OCI-LY7 (cell line): ENCODE data around the gene CHRNA4. TPM values are rescaled to one million over a fixed set of nuclear protein-coding genes. Genes with fewer than 3 reads are reported as not detected.

ENCODE experiments used
- BruUV-seq: library from RNA; stranded (reverse); fragments of 400-500 nt; replicated peaks from 2 replicates; lab custom pipeline; 2021; lab: Mats Ljungman, UMichigan
- CTCF ChIA-PET: fragments of 300-600 bp; sonication (Branson Sonifier 250); formaldehyde crosslinking; loops from one replicate; lab custom pipeline; 2022; ENCODE audit warnings: antibody characterized with exemption; ENCODE audit not compliant: unreplicated experiment; lab: Charles Lee
- POLR2A ChIA-PET: fragments of 300-600 bp; sonication (Branson Sonifier 250); formaldehyde crosslinking; loops from one replicate; lab custom pipeline; 2022; ENCODE audit warnings: antibody characterized with exemption; lab: Charles Lee
- DNase-seq: peaks from one replicate; pipeline ENCODE4 v3.0.0-alpha.2; 2015; ENCODE audit warnings: low spot score
- H2AFZ ChIP-seq: fragments of 200-600 bp; sonication (generic), shearing (Covaris generic); 2 replicates; pipeline ENCODE4 v1.6.1; 2014; ENCODE audit warnings: mild to moderate bottlenecking, antibody characterized with exemption, low read length, moderate library complexity
- H3K27ac ChIP-seq: fragments of 200-600 bp; sonication (generic); 2 replicates; pipeline ENCODE4 v1.5.1; 2014; ENCODE audit warnings: mixed run types, low read depth, mild to moderate bottlenecking, moderate library complexity, low read length, inconsistent platforms; ENCODE audit not compliant: poor library complexity, severe bottlenecking
- H3K36me3 ChIP-seq: fragments of 200-600 bp; sonication (generic); 2 replicates; pipeline ENCODE4 v1.6.1; 2014; ENCODE audit warnings: mild to moderate bottlenecking, antibody characterized with exemption, low read length, moderate library complexity, mixed read lengths; ENCODE audit not compliant: insufficient read depth
- H3K4me1 ChIP-seq: fragments of 200-600 bp; sonication (generic); 2 replicates; pipeline ENCODE4 v1.5.1; 2014; ENCODE audit warnings: mild to moderate bottlenecking, low read length; ENCODE audit not compliant: insufficient read depth, poor library complexity, severe bottlenecking
- H3K4me2 ChIP-seq: fragments of 200-600 bp; sonication (generic); 2 replicates; pipeline ENCODE4 v1.6.1; 2014; ENCODE audit warnings: mild to moderate bottlenecking, low read length
- H3K4me3 ChIP-seq: fragments of 200-600 bp; sonication (generic); 2 replicates; pipeline ENCODE4 v1.5.1; 2014; ENCODE audit warnings: mild to moderate bottlenecking, low read depth, low read length; ENCODE audit not compliant: poor library complexity, severe bottlenecking
- H3K79me2 ChIP-seq: fragments of 200-600 bp; sonication (generic); 2 replicates; pipeline ENCODE4 v1.6.1; 2016; ENCODE audit warnings: low read depth, mild to moderate bottlenecking, low read length, moderate library complexity, mixed read lengths; ENCODE audit not compliant: insufficient read depth
- H3K9me2 ChIP-seq: fragments of 200-600 bp; sonication (generic); 2 replicates; pipeline ENCODE4 v1.6.1; 2016; ENCODE audit warnings: mild to moderate bottlenecking, low read length, mixed read lengths; ENCODE audit not compliant: insufficient read depth
- H3K9me3 ChIP-seq: fragments of 200-600 bp; sonication (generic); 2 replicates; pipeline ENCODE4 v1.6.1; 2014; ENCODE audit warnings: mild to moderate bottlenecking, mixed run types, low read length, mixed read lengths
- H4K20me1 ChIP-seq: fragments of 200-600 bp; sonication (generic); 2 replicates; pipeline ENCODE4 v1.6.1; 2014; ENCODE audit warnings: mild to moderate bottlenecking, antibody characterized with exemption, low read length, moderate library complexity, mixed read lengths; ENCODE audit not compliant: insufficient read depth
- CTCF ChIP-seq: fragments of 200-600 bp; sonication (generic); conservative IDR thresholded peaks from 2 replicates; pipeline ENCODE4 v1.5.1; 2014; ENCODE audit warnings: mild to moderate bottlenecking, antibody characterized with exemption, low read length, moderate library complexity, mixed read lengths
- EZH2phosphoT487 ChIP-seq: fragments of 200-600 bp; sonication (generic); IDR thresholded peaks from 2 replicates; pipeline ENCODE4 v1.6.1; 2018; ENCODE audit warnings: low read depth, borderline replicate concordance, mild to moderate bottlenecking, mixed run types, antibody characterized with exemption, low read length, moderate library complexity, mixed read lengths
- intact Hi-C: fragments of 100-400 bp; cut with micrococcal nuclease; formaldehyde crosslinking; loops from one replicate; pipeline ENCODE4 v1.10.0; 2022; ENCODE audit not compliant: unreplicated experiment
- total RNA-seq, 2 experiments: library from RNA; depleted of rRNA in 1 of 2; stranded (reverse); fragments of >200 nt in 1 of 2; shearing (Covaris generic) in 1 of 2; gene quantifications; 2 replicates each; pipeline ENCODE4 v1.2.3, GENCODE V29; 2014 to 2022

CHRNA4 gene
- total RNA-seq, 2 experiments from 2014 or later = not detected

GRCh38 chr20:63298731-63299312 is 62.3 kb downstream of the CHRNA4 start:
- H4K20me1 ChIP-seq = no peaks in the 10 kb centered on the region
- H3K4me2 ChIP-seq = no peak overlapping the region
- H3K79me2 ChIP-seq = no peaks in the 10 kb centered on the region
- TF ChIP-seq CTCF (no peak), EZH2phosphoT487 (no peak)
- H3K27ac ChIP-seq = no peak overlapping the region
- H2AFZ ChIP-seq = no peak overlapping the region
- intact Hi-C loops = no loop called here
- DNase-seq = no peak
- ChIA-PET POLR2A (no interaction called here), CTCF (no interaction called here)
- H3K9me2 ChIP-seq = no peaks in the 10 kb centered on the region
- no peak overlapping the region for H3K4me3 ChIP-seq
- H3K9me3 ChIP-seq = peaks cover 3% of the 10 kb centered on the region; the same call in 1 of the 2 replicates
- H3K4me1 ChIP-seq = no peaks in the 10 kb centered on the region
- BruUV-seq = no TSS peak
- H3K36me3 ChIP-seq = no peaks in the 10 kb centered on the region

- CTCF ChIA-PET = no interaction called here
These were observed 63.2 kb downstream of the CHRNA4 start for GRCh38 chr20:63297796-63298572.

More at GRCh38 chr20:63297796-63298572, 63.2 kb downstream of the CHRNA4 start:
- BruUV-seq = no TSS peak
- H2AFZ ChIP-seq = no peak overlapping the region
- no peak overlapping the region for H3K4me2 ChIP-seq
- H3K9me3 ChIP-seq = no peaks in the 10 kb centered on the region
- no peaks in the 10 kb centered on the region for H3K79me2 ChIP-seq
- H3K36me3 ChIP-seq = no peaks in the 10 kb centered on the region
- no peaks in the 10 kb centered on the region for H4K20me1 ChIP-seq
- no peak overlapping the region for H3K4me3 ChIP-seq
- DNase-seq = no peak
- TF ChIP-seq EZH2phosphoT487 (no peak), CTCF (no peak)
- H3K9me2 ChIP-seq = no peaks in the 10 kb centered on the region
- H3K4me1 ChIP-seq = no peaks in the 10 kb centered on the region
- POLR2A ChIA-PET = no interaction called here
- H3K27ac ChIP-seq = no peak overlapping the region
- intact Hi-C loops = no loop called here
